8988T (cell line): ENCODE results near the gene TSPAN9.

Experiments
- DNase-seq: peaks from one replicate; pipeline ENCODE4 v3.0.0; 2011

The TSPAN9 gene

DNA sequence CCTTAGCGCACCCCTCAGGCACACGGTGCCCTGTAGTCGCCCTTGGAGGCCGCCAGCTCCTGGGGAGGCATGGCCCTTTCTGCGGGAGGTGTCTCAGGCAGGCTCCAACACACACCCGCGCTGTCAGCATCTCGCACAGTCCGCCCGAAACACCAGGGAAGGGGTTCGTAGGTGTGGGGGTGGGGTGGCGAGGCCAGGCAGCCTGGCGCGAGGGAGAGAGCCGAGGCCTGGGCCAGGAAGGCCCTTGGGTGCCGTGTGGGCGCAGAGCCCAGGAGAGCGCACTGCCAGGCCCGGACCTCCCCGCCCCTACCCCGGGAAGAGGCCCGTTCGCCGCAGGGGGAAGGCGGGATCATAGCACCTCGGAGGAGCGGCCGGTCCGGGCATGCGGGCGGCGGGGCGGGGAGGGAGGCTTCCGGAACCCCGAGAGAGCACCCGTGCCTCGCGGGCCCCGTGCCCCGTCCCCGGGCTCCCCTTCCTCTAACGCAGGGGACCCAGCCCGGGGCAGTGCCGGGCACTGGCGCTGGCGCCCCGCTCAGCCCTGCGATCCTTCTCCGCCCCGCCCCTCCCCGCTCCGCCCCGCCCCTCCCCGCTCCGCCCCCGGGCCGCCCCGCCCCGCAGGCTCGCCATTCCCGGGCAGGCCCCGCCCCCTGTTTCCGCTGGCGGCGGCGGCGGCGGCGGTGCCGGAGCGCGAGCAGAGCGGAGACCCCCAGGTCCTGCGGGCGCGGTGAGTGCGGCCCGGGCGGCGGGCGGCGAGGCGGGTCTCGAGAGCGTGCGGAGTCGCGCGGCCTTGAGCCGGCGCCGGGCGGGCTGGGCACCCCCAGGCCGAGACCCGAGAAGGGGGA is at the start of gene TSPAN9:
Gene TSPAN9 (plus strand): TSS at position 650 of the 842 bp plus-strand sequence. CDS start 123,815 bp downstream, outside the sequence.
- peak; percentile 85 for DNase-seq

- no peak for DNase-seq
These were observed 49.1 kb upstream of the TSPAN9 start for GRCh38 chr12:3028108-3028507.

DNA sequence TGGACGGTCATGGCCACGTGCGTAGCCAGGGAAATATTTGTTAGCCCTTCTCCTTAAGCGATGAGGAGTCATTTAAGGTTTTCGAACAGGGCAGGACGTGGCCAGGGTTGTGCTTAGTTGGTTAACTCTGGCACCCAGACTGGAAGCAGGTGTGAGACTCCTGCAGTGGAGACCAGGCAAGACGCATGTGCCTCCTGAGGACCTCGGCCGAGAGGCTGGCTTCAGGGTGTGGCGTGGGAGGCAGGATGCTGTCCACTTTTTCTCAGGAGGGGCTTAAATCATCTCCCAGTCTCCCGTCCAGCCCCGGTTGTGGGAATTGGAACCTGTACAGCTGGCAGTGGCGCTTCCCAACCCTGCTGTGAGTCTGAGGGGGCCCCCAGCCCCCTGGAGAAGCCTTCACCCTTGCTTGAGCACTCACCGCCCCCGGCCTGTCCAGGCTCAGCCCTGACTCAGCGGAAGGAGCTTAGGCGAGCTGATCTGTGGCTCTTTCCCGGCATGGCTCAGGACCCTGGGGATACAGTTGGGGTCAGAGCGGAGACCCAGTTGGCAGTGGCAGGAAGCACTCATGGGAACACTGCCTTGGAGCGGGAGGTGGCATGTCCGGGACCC is 46.3 kb upstream of the TSPAN9 start:
- no peak for DNase-seq

DNA sequence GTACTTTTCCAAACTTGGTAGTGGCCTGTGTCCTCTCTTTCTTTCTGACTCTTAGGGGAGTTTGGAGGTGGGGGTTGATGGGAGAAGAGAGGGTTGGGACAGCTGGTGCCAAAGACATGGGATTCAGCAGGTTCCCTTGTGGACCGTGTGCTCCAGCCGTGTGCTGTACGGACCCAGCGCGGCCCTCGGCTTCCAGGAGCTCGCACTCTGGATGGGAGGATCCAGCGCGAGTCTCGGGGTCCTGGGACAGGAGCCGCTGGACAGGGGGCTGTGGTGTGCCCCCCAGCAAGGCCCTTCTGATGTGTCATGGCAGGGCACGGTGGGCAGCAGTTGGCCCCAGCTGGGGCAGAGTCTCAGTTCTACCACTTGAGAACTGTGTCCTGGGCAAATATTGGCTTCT is 45.0 kb upstream of the TSPAN9 start:
- DNase-seq, result no peak

GRCh38 chr12:3032770-3033538 is 44.2 kb upstream of the TSPAN9 start:
- no peak for DNase-seq

DNA sequence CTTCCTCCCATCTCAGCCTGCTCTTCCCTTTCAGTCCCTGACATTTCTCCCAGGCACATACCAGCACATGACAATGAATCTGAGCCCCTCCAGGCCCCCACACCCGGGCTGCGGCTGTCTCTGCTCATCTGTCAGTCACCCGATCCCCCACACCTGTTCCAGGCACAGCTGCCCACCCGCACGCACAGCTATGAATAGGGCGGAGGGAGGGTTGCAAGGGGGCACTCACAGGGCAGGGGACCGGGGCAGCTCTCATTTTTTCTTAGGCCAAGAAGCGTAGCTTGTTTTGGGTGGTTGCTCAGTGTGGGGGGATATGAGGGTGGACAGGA is 43.7 kb upstream of the TSPAN9 start:
- no peak for DNase-seq

DNA sequence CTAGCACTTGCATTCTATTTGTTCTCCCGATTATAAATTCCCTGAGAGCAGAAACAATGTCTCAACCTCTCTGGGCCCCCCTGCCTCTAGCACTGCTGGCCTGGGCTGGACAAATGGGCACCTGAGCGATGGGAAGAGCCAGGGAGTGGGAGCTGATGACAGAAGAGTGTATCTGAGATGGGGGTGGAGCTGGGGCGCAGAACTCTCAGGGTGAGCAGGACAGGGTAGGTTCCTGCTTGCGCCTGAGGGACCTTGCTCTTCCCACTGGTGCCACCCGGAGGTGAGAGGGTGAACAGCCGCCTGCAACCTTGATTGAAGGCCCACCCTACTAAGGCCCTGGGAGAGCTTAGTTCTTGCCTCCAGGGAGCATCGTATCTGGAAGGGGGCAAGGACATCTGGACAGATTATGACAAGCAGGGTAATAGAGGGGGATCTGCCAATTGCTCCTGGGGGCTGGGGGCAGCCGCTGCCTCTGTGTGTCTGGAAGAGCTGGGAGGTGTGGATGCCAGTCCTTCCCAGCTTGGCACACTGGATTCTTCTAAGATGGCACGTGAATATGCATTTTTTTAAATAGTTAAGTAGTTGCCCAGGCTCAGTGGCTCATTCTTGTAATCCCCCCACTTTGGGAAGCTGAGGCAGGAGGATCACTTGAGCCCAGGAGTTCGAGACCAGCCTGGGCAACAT is 43.0 kb upstream of the TSPAN9 start:
- peak; percentile 71 for DNase-seq

DNA sequence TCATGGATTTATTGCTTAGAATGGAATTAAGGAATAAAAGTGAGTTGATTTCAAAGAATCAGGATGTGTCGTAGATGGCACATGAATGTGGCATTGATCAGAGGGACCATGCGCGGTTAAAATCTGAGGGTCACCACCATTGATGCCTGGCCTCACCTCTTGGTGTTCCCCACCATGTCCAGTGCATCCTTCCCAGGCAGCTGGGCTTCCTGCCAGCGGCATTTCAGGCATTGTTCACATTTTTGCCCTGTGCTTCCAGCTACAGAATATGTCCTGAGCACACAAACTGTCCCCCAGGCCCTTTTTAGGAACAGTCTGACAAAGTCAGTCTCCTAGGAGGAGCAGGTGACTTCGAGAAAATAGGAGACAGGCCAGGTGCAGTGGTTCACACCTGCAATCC is 42.0 kb upstream of the TSPAN9 start:
- DNase-seq, result no peak

DNA sequence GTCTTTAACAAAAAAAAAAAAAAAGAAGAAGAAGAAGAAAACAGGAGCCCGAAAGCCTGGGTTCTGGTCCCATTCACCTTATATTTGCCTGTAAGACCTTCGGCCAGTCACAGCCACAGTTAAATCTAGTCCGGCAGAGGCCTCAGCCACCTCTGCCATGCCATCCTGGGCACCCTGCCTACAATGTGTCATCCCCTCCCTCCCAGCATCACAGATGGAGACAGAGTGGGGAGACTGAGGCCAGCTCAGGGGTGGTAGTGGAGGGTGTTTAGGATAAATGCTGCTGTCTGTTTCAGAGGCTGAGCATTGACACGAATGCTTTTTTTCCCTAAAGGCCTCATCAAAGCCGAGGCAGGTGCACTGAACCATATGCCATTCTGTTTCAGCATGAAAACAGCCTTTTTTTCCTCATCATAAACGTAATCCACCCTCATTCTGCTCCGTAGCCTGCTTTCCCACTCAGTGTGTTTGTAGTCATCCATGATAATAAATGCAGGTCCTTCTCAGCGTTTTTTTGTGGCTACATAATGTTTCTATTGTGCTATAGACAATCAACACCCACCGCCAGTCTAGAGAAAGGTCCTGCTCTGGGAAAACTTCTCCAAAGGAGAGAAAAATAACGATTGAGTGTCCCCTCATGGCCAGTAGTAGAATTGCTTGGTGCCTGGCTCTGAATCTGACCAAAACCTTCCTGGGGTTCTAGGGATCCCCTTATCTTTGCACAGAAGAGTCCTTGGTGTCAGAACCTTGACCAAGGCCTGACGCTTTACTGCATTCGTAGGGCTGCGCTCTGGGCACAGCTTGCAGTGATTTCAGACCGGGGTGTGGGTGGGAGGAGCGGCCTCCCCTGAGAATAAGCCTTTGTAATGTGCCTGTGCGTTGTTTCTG is 41.1 kb upstream of the TSPAN9 start:
- no peak for DNase-seq

- DNase-seq, result no peak
These were observed 40.1 kb upstream of the TSPAN9 start for GRCh38 chr12:3036901-3037600.

GRCh38 chr12:3038166-3038565 is 39.0 kb upstream of the TSPAN9 start:
- no peak for DNase-seq

GRCh38 chr12:3038926-3039510 is 38.2 kb upstream of the TSPAN9 start:
- no peak for DNase-seq

DNA sequence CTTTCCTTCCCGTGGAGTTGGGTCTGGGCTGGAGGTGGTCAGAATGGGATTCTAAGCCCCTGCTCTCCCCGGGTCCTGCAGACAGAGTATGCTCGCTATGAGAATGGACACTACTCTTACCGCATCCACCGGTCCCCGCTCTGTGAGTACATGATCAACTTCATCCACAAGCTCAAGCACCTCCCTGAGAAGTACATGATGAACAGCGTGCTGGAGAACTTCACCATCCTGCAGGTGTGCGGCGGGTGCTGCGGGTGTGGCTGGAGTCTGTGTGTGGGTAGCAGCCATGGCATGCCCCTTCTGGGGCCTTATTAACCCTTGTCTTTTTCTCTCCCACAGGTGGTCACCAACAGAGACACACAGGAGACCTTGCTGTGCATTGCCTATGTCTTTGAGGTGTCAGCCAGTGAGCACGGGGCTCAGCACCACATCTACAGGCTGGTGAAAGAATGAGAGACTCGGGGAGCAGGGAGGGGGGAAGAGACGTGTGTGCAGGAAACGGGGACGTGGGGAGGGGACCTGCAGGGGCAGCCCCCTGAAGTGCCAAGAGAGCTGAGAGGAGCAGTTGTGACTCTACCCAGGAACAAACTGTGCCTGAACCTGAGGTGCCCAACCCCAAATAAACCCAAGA is 37.0 kb upstream of the TSPAN9 start:
- DNase-seq, result no peak

DNA sequence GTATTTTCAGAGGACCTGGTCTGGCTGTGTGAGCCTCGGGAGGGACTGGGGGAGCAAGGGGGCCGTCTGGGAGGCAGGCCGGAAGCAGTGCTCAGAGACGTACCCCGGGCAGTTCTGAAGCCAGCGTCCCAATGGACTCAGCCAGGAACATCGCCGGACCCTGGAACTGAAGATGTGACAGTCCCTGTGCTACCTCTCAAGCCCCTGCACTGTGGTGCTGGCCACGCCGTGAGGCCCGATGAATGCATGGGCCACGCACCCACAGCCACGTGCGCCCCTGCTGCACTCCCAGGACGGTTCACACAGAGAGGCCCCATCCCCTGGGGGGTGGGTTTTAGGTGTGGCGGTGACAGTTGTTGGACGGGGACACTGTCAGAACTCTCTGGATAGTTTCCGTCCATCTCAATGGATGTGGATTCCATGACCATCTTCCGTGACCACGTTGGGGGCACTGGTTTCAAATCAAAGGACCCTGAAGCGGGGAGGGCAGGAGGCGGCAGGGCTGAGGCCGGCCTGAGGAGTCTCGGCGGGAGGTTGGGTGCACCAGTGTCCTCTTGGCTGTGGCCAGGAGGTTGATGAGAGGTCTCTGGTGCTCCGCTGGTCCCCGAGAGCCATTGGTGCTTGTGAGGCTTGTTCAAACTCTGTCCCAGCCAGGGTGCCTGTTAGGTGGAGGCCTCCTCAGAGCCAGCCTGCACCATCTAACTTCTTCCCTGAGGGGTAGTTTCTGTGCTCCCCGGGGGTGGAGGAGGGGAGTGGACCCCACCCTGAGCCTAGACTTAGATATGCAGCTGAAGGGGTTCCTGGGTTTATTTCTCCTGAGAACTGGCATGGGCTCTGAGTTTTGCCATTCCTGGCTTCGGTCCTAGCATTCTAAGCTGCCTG is 36.3 kb upstream of the TSPAN9 start:
- DNase-seq, result no peak

DNA sequence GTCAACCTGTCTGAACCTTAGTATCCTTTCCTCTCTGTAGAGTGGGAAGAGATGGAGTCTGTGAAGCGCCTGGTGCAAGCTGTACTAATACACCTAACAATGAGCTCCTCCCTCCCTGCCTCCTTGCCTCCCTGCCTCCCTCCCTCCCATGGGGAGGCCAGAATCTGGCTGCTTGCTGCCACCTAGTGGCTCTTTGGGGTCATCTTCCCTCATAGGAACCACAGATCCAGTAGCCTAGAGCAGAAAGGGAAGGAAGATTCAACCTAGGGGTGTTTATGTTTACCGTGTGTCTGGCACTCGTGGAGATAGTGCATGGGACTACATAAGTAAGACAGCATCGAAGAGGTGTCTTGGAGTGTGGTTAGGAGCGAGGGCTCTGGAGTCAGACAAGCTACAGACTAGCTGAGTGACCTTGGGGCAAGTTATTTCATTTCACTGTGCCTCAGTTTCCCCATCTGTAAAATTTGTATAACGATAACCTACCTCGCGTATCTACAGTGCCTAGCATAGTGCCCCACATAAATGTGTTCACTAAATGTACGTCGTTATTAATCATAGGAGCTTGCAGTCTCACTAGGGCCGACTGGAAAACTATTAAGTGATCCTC is 35.5 kb upstream of the TSPAN9 start:
- DNase-seq, result peak; percentile 68

DNA sequence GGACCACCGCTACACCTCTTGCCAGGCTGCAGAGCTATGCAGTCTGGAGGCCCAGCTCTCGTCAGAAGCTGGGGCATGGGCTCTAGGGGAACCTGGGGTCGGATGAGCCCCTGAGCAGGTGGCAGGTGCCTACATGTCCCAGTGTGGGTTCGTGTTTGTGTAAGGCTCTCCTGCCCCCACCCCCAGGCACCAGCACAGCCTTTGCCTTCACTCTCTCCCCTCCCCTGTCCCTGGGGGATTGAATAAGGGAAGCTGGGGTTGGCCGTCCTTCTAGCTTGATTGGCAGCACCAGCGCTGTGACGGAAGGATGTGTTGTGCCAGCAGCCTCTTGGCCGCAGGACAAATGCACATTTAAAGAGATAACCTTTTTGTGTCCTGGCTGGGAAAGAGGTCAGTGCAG is 34.8 kb upstream of the TSPAN9 start:
- no peak for DNase-seq

DNA sequence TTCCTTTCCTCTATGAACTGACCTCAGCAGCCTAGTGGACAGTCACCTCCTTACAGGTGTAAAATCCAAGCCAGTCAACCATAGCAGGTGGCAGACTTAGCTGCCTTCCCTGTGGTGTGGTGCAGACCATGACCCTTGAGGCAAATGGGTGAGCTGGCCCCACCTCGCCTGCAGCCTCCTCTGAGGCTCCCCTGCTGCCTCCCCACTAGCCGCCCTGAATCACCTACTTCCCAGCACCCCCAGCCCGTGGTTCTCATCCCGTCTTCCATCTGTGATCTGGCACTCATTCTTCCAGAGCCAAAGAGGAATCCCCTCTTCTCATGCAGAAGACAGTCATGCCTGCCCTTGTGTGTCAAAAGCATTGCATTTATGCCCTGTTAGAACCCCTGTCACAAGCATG is 34.4 kb upstream of the TSPAN9 start:
- no peak for DNase-seq

DNA sequence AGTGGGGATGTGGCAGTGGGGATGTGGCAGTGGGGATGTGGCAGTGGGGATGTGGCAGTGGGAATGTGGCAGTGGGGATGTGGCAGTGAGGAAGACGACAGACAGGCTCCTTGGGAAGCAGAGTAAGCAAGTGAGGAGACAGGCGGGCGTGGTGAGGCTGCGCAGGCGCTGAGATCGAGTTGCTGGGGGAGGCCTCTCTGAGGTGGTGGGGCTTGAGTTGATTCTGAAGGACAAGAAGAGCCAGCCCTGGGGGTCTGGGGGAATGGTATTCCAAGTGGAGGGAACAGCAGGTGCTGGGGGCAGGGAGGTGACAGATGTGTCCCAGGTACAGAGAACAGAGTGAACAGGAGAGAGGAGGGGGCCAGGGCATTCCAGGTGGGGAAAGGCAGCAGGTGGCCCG is 33.8 kb upstream of the TSPAN9 start:
- DNase-seq, result no peak

DNA sequence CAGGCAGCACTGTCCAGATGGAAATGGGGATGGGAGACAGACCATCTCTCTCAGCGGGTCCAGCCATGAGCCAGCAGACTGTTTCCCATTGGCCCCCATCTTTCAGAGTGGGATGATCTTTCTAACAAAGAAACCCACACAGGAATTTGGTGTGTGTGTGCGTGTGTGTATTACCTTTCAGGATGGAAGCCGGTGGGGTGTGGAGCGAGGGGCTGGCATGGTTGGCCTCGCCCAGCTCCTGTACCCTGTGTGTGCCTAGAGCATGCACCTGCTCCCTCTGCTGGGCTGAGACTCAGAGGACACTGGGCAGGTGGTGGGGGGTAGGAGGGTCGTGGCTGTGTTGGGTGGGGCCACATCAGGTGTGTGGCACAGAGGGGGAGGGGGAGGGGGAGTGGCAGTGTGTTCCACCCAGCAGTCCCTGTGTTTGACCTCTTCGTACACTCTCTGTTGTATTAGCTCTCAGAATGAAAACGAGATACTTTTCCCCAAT is 33.0 kb upstream of the TSPAN9 start:
- no peak for DNase-seq
